GM21786 (cell line): ENCODE data around the gene GNGT1.
"Not testable (repeated sequence)": the region's sequence is repeated elsewhere in the genome, so short reads cannot be mapped to it uniquely, and the experiment has no call there.

Experiments
- ATAC-seq: cut with Tn5 transposase; IDR thresholded peaks from one replicate; pipeline ENCODE4 v1.9.1; 2021; ENCODE audit not compliant: unreplicated experiment

GNGT1 gene

DNA sequence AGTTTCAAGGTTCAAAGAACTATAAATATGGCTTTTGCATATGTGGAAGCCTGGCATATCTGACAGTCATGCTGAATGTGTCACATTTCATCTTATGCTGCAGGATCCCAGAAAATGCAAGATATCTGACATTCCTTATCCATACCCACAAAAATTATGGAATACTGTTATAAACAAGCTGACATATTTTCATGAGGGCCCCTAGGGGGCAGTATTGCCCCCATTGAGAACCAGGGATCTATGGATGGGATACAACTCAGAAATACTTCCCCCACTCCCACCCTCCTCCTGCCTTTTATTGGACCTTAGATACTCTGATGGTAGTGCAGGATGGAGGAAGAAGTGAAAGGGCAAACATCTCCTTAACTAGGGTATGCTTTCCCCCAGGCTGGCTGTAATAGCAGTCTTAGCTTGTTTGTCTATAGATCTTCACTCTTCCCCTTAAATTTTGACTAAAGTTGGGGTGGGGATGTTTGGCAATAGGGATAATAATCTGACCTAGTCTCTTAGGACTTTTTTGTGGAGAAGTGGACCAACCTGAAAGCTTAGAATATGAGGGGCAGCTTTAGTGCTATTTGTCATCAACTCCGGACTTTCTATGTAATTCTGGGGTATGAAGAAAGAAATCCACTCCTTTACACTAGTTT, 3.5 kb upstream of the GNGT1 start:
- ATAC-seq, result no peak

DNA sequence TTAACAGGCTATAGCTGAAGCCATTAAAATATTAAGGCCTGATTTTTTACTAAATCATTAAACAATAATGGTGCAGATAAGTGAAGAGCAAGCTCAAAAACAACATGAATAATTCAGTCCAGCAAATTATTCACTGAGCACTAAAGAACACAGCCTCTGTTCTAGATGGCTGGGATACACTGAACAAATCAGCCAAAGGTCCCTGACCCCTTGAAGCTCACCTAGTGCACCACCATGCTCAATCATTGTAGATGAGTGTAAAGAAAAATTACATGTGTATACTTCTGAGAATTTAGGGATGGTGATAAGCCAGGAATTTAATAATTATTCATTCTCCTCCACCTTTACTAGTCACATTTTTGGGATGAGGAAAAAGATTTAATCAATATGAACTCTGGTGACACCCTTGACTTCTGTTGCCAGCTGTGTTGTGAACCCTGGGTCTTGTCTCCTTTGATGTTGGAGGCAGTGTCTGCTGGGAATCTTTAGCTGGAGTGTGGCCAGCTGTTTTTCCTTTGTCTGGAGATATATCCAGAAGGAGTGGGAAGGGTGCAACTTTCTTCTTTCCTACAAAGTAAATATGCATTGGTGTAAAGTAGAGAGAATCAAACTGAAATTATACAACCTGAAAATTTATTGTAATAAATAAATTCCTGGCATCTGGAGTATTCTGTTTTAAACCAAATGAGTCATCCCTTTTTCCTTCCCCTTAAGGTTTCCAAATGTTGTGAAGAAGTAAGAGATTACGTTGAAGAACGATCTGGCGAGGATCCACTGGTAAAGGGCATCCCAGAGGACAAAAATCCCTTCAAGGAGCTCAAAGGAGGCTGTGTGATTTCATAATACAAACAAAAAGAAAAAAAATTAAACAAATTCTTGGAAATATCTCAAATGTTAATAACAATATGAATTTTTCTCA, 4.0 kb downstream of the GNGT1 start:
- ATAC-seq, result no peak

DNA sequence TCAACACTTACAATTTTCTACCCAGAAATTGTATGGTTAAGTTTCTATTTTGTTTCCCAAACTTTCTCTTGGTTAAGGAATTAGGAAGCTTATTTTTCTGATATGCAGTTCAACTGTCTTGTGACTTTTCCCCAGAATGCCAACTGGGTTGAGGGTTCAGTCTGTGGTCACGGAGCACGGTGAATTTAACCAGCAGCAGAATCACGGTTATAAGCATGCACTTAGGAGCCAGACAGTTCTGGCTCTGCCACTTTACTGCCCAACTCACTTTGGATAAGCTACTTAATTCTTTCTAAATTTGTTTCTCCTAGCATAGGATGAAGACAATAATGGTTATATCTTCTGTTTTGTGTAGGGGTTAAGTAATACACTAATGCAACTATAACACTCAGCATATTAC, 4.9 kb downstream of the GNGT1 start:
- not testable (repeated sequence) for ATAC-seq

DNA sequence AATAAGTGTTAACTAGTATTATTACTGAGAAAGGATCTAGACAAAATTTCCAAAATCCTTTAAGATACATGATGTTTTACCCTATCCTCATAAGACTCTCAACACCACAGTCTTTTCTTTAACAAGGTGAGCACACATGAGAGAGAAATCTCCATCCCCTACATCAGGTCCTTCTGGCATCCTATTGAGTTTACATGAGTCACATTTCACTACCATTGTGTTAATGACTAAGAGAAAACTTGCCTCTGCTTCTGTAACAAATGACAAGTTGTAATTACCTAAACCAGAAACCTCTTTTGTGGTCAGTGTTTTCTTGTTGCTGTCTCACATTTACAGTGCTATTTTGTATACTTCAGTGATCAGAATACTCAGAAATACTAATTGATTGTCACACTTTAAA, 5.3 kb downstream of the GNGT1 start:
- ATAC-seq, result not testable (repeated sequence)

DNA sequence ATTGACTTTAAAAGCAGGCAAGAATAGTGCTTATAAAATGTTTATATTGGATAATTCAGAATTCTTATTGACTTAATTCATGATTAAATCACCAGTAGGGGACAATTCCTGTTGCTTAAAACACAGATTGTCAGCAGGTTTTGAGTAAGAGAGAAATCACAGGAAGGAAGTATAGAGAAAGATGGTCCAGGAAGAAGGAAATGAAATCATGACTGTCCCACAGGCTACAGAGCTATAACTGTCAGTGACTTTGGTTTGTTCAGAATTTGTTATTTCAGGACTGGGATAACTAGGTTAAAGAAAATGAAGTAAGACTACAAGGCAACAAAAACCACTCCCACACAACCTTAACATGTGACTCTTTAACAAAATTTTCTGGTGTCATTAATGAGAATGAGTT, 6.8 kb downstream of the GNGT1 start:
- ATAC-seq, result no peak

DNA sequence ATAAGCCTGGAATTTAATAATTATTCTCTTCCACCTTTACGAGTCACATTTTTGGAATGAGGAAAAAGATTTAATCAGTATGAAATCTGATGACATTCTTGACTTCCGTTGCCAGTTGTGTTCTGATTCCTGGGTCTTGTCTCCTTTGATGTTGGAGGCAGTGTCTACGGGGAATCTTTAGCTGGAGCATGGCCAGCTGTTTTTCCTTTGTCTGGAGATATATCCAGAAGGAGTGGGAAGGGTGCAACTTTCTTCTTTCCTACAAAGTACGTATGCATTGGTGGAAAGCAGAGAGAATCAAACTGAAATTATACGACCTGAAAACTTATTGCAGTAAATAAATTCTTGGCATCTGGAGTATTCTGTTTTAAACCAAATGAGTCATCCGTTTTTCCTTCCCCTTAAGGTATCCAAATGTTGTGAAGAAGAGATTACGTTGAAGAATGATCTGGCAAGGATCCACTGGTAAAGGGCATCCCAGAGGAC, 8.3 kb downstream of the GNGT1 start:
- ATAC-seq, result no peak

DNA sequence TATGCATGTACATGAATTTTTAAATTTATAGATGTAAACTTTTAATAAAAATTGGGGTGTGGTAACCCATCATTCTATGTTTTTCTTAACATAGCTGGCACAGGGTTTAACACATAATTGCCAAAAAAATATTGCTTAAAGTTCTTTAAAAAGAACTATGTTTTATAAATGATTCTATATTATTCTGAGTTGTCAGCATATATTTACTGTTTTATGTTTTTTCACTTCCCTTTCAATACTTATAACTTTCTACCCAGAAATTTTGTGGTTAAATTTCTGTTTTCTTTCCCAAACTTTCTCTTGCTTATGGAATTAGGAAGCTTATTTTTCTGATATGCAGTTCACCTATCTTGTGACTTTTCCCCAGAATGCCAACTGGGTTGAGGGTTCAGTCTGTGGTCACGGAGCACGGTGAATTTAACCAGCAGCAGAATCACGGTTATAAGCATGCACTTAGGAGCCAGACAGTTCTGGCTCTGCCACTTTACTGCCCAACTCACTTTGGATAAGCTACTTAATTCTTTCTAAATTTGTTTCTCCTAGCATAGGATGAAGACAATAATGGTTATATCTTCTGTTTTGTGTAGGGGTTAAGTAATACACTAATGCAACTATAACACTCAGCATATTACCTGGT, 9.0 kb downstream of the GNGT1 start:
- not testable (repeated sequence) for ATAC-seq

DNA sequence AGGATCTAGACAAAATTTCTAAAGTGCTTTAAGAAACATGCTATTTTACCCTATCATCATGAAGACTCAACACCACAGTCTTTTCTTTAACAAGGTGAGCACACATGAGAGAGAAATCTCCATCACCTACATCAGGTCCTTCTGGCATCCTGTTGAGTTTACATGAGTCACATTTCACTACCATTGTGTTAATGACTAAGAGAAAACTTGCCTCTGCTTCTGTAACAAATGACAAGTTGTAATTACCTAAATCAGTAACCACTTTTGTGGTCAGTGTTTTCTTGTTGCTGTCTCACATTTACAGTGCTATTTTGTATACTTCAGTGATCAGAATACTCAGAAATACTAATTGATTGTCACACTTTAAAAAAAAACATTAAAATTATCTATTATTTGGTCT, 9.5 kb downstream of the GNGT1 start:
- ATAC-seq, result peak; percentile 60

DNA sequence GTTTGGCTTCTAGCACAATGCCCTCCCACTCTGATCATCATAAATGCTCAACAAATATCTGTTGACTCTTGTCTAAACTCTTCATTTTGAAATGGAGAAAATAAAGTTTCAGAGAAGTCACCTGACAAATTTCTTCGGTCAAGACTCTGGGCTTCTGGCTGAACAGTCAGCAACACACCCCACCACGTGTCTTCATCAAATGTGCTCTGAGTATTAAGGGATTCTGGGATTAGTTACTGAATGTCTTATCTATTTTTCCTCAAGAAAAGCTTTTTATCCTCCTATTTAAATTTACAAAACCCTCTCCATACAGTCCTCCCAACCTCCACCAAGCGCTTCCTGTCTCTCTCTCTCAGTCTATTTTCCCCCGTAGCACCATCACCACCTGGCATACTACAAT, 9.9 kb downstream of the GNGT1 start:
- not testable (repeated sequence) for ATAC-seq

DNA sequence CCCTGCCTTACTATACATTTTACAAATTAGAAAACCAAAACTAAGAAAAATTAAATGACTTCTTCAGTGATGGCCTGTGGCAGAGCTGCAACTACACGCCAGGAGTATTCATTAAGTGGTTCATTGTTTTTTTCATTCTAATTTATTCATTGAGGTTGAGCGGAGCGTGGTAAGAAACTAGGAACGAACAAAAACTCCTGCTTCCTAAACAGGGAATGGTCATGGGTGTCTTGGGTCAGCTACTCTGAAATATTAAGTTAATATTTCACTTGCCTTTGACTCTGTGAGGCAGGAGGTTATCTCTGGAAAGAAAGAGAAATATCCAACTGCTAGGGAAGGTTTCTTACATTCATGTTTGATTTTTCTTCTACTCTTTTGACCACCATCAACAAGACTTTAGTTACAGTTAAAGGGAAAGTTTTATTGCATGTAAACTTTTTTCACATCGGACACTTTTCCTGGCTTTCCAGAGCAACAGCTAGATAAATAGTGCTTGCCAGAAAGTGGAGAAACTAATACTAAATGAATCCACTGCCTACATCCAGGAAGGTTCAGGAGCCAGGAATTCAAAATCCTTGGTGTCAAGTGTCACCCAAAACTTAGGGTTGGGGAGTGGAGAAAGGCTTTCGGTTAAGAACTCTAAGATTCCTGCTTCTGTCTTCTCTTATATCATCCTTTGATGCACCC, 14.3 kb downstream of the GNGT1 start:
- ATAC-seq, result no peak

DNA sequence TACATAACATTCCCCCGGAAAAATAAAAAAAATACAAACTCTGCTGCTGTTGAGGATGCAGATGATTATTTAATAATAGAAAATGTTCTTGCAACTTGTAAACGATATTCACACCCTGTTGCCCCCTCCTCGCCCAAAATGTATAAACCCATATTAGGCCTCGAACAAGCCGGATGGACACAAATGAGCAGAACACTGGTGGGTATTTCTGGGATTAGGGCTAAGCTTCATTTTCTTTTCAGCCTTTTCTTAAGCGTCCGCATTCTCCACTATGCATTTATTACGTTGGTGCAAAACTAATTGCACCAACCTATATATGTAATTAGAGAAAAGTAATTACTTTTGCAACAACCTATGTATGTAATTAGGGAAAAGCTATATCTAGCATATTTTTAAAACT, 14.8 kb downstream of the GNGT1 start:
- ATAC-seq, result no peak

DNA sequence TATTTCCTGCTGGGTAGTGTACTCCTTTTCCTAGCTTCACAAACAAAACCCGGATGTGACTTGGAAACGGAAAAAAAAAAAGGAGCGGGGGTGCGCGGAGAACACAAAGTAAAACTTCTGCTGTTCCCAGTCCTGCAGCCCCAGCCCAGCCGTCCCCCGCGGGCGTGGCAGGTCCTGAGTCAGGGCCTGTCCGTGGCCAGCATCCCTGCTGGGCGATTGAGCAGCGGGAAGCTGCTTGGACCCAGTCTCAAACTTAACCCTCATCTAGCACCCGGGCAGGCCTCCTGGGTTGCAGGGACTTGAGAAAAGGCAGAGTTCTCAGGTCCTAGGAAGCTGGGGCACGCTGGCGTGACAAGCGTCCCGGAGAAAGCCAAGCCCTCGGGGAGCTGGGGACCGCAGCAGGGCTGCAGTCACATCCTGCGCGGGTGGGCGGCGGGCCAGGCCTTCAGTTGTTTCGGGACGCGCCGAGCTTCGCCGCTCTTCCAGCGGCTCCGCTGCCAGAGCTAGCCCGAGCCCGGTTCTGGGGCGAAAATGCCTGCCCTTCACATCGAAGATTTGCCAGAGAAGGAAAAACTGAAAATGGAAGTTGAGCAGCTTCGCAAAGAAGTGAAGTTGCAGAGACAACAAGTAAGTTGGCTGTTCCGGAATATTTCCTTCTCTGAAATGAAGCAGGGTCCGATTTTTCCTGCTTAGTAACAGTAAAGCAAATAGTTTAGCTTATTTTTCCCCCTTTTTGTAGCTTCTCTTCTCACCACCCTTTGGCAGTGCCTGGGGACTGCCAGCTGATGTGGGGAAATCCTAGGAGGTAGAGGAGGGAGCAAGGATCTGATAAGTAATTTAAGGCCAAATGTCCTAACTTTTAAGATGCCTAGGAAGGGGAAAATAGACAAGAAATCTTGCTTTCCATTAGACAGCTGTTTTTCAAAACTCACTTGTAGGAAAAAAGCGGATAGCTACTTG, 15.5 kb downstream of the GNGT1 start, which contains the start of gene GNG11:
TSS of gene GNG11 (plus strand) at position 129 of the 960 bp plus-strand sequence. CDS start at position 532, 403 bp downstream.
- ATAC-seq, result peak; percentile 90

DNA sequence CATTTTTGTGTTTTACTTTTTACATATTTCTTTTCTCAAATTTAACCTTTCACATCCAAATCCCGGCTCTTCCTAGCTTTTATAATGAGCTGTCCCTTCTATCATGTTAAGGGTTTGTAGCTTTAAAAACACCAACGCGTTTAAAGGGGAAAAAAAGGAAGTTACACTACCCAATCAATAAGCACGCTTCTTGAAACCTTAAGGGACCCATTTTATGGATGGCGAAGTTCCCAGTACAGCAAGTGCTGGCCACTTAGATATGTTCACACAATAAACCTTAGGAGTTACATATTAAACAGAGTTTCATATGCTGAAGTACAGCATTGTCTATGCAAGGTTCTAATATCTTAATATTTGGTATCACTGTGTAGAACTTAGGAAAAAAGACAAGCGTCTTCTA, 16.9 kb downstream of the GNGT1 start:
- ATAC-seq, result no peak

DNA sequence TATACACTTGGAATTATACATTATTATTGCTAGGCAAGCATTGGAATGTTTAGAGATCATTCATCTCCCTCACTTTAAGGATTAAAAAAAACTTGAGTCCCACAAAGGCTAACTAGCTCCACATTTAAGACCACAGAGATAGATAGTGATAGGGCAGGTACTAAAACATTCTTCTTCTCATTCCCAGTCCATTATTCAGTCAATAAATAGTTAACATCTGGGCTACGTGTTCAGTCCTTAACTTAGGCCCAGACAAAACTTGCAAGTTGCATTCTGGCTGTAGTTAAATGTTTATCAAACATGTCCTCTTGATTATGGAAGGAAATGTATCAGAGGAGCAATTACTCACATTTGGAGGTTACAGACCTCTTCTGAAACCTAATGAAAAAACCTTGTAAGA, 17.6 kb downstream of the GNGT1 start:
- ATAC-seq, result no peak

DNA sequence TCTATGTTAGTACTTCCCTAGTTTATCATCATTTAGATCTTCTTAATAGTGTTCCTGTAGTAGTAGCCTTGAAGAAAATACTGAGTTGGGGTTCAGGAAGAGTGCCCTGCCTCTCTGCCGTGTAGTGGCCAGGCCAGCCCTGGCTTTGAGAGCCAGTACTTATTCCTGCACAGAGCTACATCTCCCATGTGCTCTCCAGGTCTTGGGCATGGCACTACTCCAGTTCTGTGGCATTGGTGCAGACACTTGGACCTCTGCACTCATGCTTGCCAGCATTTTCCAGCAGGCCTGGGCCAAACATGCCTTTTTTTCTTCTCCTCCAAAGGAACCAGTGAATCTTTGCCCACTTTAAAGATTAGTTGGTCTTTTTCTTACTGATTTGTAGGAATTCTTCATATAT, 20.4 kb downstream of the GNGT1 start:
- ATAC-seq, result no peak

DNA sequence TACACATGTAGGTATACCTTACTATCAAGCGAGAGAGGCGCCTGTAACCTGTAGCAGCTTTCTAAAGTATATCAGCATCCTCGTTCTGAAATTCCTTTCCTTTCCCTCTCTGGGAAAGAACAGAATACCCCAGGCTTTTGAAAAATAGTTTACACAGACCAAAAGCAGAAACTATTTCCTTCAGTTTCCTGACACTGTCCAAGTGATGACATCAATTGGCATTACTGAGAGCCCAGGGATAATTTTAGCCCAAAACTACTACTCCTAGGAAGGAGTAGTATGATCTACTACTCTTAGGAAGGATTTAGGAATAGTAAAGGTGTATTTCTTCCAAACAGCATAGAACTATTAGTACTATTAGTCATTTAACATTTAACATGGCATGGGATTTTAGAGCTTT, 21.2 kb downstream of the GNGT1 start:
- ATAC-seq, result no peak

DNA sequence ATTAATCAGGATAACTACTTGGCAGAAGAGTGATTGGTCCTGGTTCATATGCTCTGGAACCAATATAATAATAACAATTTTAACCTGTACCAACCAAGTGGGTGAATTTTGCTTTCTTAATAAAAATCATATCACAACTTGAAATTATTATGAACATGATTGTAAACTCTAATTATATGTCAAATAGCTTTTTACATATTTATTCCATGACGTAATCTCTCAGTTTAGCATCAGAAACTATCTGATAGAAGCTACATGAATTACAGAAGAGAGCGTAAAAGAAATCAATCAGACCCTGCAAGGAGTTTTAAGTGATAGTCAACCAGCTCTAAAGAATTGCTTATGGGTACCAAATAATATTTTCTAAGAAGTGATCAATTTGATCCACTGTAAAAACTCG, 25.3 kb downstream of the GNGT1 start:
- no peak for ATAC-seq

DNA sequence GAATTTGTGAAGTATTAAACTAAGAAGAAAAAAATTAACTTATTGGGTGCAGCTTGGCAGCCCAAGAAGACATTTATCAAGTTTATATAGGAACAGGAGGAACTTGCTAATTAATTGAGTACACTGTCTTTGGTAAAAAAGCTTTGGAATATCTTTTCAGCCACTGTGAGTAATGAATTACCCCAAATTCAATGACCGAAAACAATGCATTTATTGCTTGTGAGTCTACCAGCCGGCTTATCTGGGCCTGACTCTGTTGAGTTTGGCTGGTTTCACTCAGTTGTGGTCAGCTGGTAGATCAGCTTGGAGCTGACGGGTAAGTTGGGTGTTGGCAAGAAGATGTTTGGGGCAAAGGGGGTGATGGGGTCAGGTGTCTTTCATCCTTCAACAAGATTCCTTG, 26.8 kb downstream of the GNGT1 start:
- no peak for ATAC-seq

DNA sequence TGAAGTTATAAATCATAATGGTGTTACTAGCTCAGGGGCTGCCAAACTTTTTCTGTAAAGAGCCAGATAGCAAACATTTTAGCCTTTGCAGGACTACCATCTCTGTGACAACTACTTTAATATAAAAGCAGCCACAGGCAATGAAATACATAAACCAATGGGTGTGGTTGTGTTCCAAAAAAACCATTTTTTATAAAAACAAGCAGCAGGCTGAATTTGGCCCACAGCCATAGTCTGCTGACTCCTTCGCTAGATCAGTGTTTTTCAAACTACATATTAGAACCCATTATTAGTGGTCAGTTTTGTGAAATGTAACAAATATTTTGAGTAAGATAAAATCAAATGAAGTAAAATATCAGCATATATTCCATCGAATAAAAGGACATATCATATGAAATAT, 28.7 kb downstream of the GNGT1 start:
- ATAC-seq, result no peak

DNA sequence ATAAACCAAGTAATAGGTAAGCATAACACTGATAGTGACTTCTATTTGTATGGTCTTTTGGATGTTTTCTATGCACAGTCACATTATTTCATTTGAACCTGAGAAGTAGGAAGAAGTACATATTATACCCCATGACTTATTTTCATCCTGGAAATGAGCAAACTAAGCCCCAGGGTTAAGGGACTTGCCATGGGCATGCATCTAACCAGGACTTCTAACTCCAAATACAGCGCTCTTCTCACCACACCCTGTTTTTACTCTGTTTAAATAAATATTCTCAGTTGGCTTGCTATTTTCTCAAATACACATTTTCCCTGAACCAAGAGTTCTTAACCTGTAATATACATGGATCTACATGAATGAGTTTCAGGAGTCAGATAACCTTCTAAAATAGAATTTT, 31.5 kb downstream of the GNGT1 start:
- ATAC-seq, result no peak
